Measurements from ENCODE around the gene C12orf43.

GRCh38 chr12:121004253-121004815 lies 12.0 kb downstream of the C12orf43 start:
- TF ChIP-seq SUZ12 (IDR thresholded peaks at IDR 0.05; ENCODE audit: extremely low read depth, insufficient read depth, insufficient read length) (no peak), YY1 (IDR thresholded peaks at IDR 0.05; ENCODE audit: insufficient read depth, insufficient read length) (no peak), ZNF274 (IDR thresholded peaks at IDR 0.05; ENCODE audit: low read depth, low read length) (no peak)

Data from NT2/D1 (cell line).